ENCODE measurements around the gene VIPR2. TPM values are rescaled to one million over a fixed set of nuclear protein-coding genes. Genes with fewer than 3 reads are reported as not detected.

The VIPR2 gene
- total and polyA plus RNA-seq, 4 donors: 0.02 to 0.91 (median 0.73) TPM

- peaks cover 4 to 26% (median 18%) of the 10 kb centered on the region in 3 donors for H3K27me3 ChIP-seq (ENCODE audit: control insufficient read depth in 3 of 3, insufficient read depth in 3 of 3, low read length in 2 of 3)
- ATAC-seq (ENCODE audit: insufficient read depth, low FRiP score): no peak
- no peak overlapping the region for H3K27ac ChIP-seq (ENCODE audit: low read depth in 1 of 2, low read length in 1 of 2)
- H3K9ac ChIP-seq (ENCODE audit: insufficient read depth in 1 of 2, low read length in 2 of 2): no peak overlapping the region
- H3K4me1 ChIP-seq (ENCODE audit: control insufficient read depth in 5 of 5, insufficient read depth in 5 of 5, low read length in 5 of 5): peaks cover 0 to 2% (median 0%) of the 10 kb centered on the region in 5 donors
- peaks cover 0 to 4% (median 0%) of the 10 kb centered on the region in 4 donors for H3K9me3 ChIP-seq (ENCODE audit: control insufficient read depth in 4 of 4, insufficient read depth in 3 of 4, low read length in 3 of 4)
- no peaks in the 10 kb centered on the region for H3K36me3 ChIP-seq (ENCODE audit: control insufficient read depth in 4 of 4, insufficient read depth in 4 of 4, low read length in 4 of 4)
- TF ChIP-seq, protein P1, sequence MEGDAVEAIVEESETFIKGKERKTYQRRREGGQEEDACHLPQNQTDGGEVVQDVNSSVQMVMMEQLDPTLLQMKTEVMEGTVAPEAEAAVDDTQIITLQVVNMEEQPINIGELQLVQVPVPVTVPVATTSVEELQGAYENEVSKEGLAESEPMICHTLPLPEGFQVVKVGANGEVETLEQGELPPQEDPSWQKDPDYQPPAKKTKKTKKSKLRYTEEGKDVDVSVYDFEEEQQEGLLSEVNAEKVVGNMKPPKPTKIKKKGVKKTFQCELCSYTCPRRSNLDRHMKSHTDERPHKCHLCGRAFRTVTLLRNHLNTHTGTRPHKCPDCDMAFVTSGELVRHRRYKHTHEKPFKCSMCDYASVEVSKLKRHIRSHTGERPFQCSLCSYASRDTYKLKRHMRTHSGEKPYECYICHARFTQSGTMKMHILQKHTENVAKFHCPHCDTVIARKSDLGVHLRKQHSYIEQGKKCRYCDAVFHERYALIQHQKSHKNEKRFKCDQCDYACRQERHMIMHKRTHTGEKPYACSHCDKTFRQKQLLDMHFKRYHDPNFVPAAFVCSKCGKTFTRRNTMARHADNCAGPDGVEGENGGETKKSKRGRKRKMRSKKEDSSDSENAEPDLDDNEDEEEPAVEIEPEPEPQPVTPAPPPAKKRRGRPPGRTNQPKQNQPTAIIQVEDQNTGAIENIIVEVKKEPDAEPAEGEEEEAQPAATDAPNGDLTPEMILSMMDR (IDR thresholded peaks at IDR 0.05; ENCODE audit: control extremely low read depth, extremely low read depth): no peak
- WGBS, 2 donors: 93 to 94% methylated on average over 6 of the region's 6 CpGs
- no peak overlapping the region for H3K4me3 ChIP-seq
- DNase-seq: no peak
These were observed 6.2 kb downstream of the VIPR2 start for GRCh38 chr7:159138508-159138907.

DNA sequence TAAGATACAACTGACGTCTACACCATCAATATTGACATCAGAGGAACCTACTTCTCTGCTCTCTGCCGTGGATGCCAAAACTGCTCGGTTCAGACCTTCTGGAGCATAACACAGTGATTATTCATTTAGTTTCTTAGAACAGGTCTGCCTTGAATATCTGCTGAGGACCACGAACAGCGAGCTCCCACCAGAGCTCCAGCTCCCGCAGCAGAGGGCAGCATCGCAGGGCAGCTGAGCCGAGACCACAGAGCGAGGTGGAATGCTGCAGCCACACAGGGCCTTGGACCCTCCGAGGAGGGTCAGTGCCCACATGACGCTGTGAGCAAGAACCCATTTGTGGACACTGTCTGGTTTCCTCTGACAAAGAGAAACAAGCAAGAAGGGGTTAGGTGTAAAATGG lies 6.8 kb downstream of the VIPR2 start:
- TF ChIP-seq, protein P1 (IDR thresholded peaks at IDR 0.05; ENCODE audit: control extremely low read depth, extremely low read depth): no peak
- no peak overlapping the region for H3K4me3 ChIP-seq
- peaks cover 0 to 2% (median 0%) of the 10 kb centered on the region in 5 donors for H3K4me1 ChIP-seq (ENCODE audit: control insufficient read depth in 5 of 5, insufficient read depth in 5 of 5, low read length in 5 of 5)
- H3K9ac ChIP-seq (ENCODE audit: insufficient read depth in 1 of 2, low read length in 2 of 2): no peak overlapping the region
- peaks cover under 1 to 20% (median 12%) of the 10 kb centered on the region in 3 donors for H3K27me3 ChIP-seq (ENCODE audit: control insufficient read depth in 3 of 3, insufficient read depth in 3 of 3, low read length in 2 of 3)
- H3K27ac ChIP-seq (ENCODE audit: low read depth in 1 of 2, low read length in 1 of 2): no peak overlapping the region
- ATAC-seq (ENCODE audit: insufficient read depth, low FRiP score) (no peak), DNase-seq (no peak)
- H3K36me3 ChIP-seq (ENCODE audit: control insufficient read depth in 4 of 4, insufficient read depth in 4 of 4, low read length in 4 of 4): no peaks in the 10 kb centered on the region
- H3K9me3 ChIP-seq (ENCODE audit: control insufficient read depth in 4 of 4, insufficient read depth in 3 of 4, low read length in 3 of 4): peaks cover 0 to 4% (median 0%) of the 10 kb centered on the region in 4 donors
- 82 to 86% methylated on average over 11 of the region's 11 CpGs for WGBS, 2 donors

DNA sequence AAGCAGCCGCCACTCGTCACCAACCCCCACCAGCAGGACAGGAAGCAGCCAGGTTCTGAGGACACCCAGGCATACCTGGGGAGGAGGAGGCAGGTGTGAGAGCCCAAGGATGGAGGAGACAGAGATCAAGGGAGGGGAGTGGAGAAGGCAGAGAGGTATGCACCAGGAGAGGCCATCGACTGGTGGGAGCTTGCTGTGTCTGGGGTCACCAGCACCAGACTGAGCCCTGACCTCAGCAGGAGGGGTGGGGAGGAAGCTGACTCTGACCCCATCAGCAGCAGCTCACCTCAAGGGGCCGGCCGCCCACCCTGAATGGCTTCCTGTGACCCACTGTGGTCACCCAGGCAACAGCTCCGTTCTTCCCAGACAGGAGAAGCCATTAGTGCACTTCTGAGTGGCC lies 7.8 kb downstream of the VIPR2 start:
- no peaks in the 10 kb centered on the region for H3K36me3 ChIP-seq (ENCODE audit: control insufficient read depth in 4 of 4, insufficient read depth in 4 of 4, low read length in 4 of 4)
- H3K27me3 ChIP-seq (ENCODE audit: control insufficient read depth in 3 of 3, insufficient read depth in 3 of 3, low read length in 2 of 3): peaks cover 0 to 10% (median 3%) of the 10 kb centered on the region in 3 donors
- no peak overlapping the region for H3K9ac ChIP-seq (ENCODE audit: insufficient read depth in 1 of 2, low read length in 2 of 2)
- H3K27ac ChIP-seq (ENCODE audit: low read depth in 1 of 2, low read length in 1 of 2): no peak overlapping the region
- H3K4me1 ChIP-seq (ENCODE audit: control insufficient read depth in 5 of 5, insufficient read depth in 5 of 5, low read length in 5 of 5): peaks cover 0 to 2% (median 0%) of the 10 kb centered on the region in 5 donors
- ATAC-seq (ENCODE audit: insufficient read depth, low FRiP score): no peak
- H3K9me3 ChIP-seq (ENCODE audit: control insufficient read depth in 4 of 4, insufficient read depth in 3 of 4, low read length in 3 of 4): peaks cover 0 to 4% (median 0%) of the 10 kb centered on the region in 4 donors
- WGBS, 2 donors: 50 to 51% methylated on average over 6 of the region's 6 CpGs
- H3K4me3 ChIP-seq: no peak overlapping the region
- no peak for DNase-seq
- TF ChIP-seq, protein P1 (IDR thresholded peaks at IDR 0.05; ENCODE audit: control extremely low read depth, extremely low read depth): no peak

GRCh38 chr7:159136442-159136841 lies 8.2 kb downstream of the VIPR2 start:
- ATAC-seq (ENCODE audit: insufficient read depth, low FRiP score) (no peak), DNase-seq (no peak)
- 67 to 78% methylated on average over 7 of the region's 7 CpGs for WGBS, 2 donors

More at GRCh38 chr7:159136442-159136841, 8.2 kb downstream of the VIPR2 start:
- peaks cover 0 to 4% (median 0%) of the 10 kb centered on the region in 4 donors for H3K9me3 ChIP-seq (ENCODE audit: control insufficient read depth in 4 of 4, insufficient read depth in 3 of 4, low read length in 3 of 4)
- H3K4me3 ChIP-seq: no peak overlapping the region
- H3K27me3 ChIP-seq (ENCODE audit: control insufficient read depth in 3 of 3, insufficient read depth in 3 of 3, low read length in 2 of 3): peaks cover 0 to 7% (median 3%) of the 10 kb centered on the region in 3 donors
- no peaks in the 10 kb centered on the region for H3K36me3 ChIP-seq (ENCODE audit: control insufficient read depth in 4 of 4, insufficient read depth in 4 of 4, low read length in 4 of 4)
- no peak overlapping the region for H3K27ac ChIP-seq (ENCODE audit: low read depth in 1 of 2, low read length in 1 of 2)
- TF ChIP-seq, protein P1 (IDR thresholded peaks at IDR 0.05; ENCODE audit: control extremely low read depth, extremely low read depth): no peak
- H3K4me1 ChIP-seq (ENCODE audit: control insufficient read depth in 5 of 5, insufficient read depth in 5 of 5, low read length in 5 of 5): peaks cover 0 to 2% (median 0%) of the 10 kb centered on the region in 5 donors
- no peak overlapping the region for H3K9ac ChIP-seq (ENCODE audit: insufficient read depth in 1 of 2, low read length in 2 of 2)

Data from lung (tissue), 12 donors.